Activated CD4-positive, alpha-beta T cell treated with anti-CD3 and anti-CD28 coated beads, Interleukin-2, amount 10 ng/mL, durations not matched to agents 7 days and 5 days (primary cell): Measurements from ENCODE around the gene CRIP2. TPM values are rescaled to one million over a fixed set of nuclear protein-coding genes. Genes with fewer than 3 reads are reported as not detected.

Experiments
- CTCF ChIA-PET: fragments of 350-600 bp; sonication (Branson Sonifier 250); formaldehyde crosslinking; loops from one replicate; lab custom pipeline; 2021; ENCODE audit warnings: antibody characterized with exemption; lab: Charles Lee
- POLR2A ChIA-PET: fragments of 350-600 bp; sonication (Branson Sonifier 250); formaldehyde crosslinking; loops from one replicate; lab custom pipeline; 2021; ENCODE audit warnings: antibody characterized with exemption; lab: Charles Lee
- DNase-seq: peaks from one replicate; pipeline ENCODE4 v3.0.0-alpha.2; 2020
- H3K27ac Mint-ChIP-seq: one replicate; pipeline ENCODE4 v1.8.0; 2021; ENCODE audit warnings: mild to moderate bottlenecking, moderate library complexity, mixed read lengths
- H3K27me3 Mint-ChIP-seq: one replicate; pipeline ENCODE4 v1.8.0; 2021; ENCODE audit warnings: mixed read lengths
- H3K36me3 Mint-ChIP-seq: one replicate; pipeline ENCODE4 v1.8.0; 2021; ENCODE audit warnings: low read depth, mixed read lengths
- H3K4me1 Mint-ChIP-seq: one replicate; pipeline ENCODE4 v1.8.0; 2021; ENCODE audit warnings: mixed read lengths
- H3K4me3 Mint-ChIP-seq: one replicate; pipeline ENCODE4 v1.8.0; 2021; ENCODE audit warnings: mild to moderate bottlenecking, moderate library complexity, mixed read lengths
- H3K9me3 Mint-ChIP-seq: one replicate; pipeline ENCODE4 v1.8.0; 2021; ENCODE audit warnings: mixed read lengths
- total RNA-seq, 2 experiments: library from RNA; stranded (reverse); gene quantifications; one replicate each; pipeline ENCODE4 v1.2.3, GENCODE V29; 2021

The CRIP2 gene
- total RNA-seq, 2 experiments from 2014 or later: 0.64 to 1.8 TPM

GRCh38 chr14:105436891-105437722 lies 37.5 kb upstream of the CRIP2 start:
- Mint-ChIP-seq H3K27ac (no peak overlapping the region), H3K36me3 (no peaks in the 10 kb centered on the region), H3K9me3 (no peaks in the 10 kb centered on the region), H3K4me3 (no peak overlapping the region), H3K4me1 (peaks cover 7% of the 10 kb centered on the region), H3K27me3 (no peaks in the 10 kb centered on the region)
- DNase-seq: no peak
- ChIA-PET POLR2A (no interaction called here), CTCF (interaction anchor here (1.2 kb wide), 1 partner anchor 16 kb away, joined by 3 read pairs; no protein-coding TSS in a partner anchor)

- POLR2A ChIA-PET: no interaction called here
- no peak for DNase-seq
- H3K9me3 Mint-ChIP-seq: no peaks in the 10 kb centered on the region
- no peaks in the 10 kb centered on the region for H3K36me3 Mint-ChIP-seq
- H3K4me3 Mint-ChIP-seq: no peak overlapping the region
- CTCF ChIA-PET: no interaction called here
- H3K4me1 Mint-ChIP-seq: peaks cover 7% of the 10 kb centered on the region
- no peak overlapping the region for H3K27ac Mint-ChIP-seq
- H3K27me3 Mint-ChIP-seq: no peaks in the 10 kb centered on the region
Observed at GRCh38 chr14:105437723-105438500, 36.7 kb upstream of the CRIP2 start.

- POLR2A ChIA-PET: no interaction called here
- H3K27ac Mint-ChIP-seq: no peak overlapping the region
- no peak for DNase-seq
Observed at GRCh38 chr14:105439179-105439578, 35.4 kb upstream of the CRIP2 start.

GRCh38 chr14:105439710-105440553 lies 34.7 kb upstream of the CRIP2 start:
- POLR2A ChIA-PET: no interaction called here
- Mint-ChIP-seq H3K4me1 (peaks cover 4% of the 10 kb centered on the region), H3K4me3 (no peak overlapping the region), H3K36me3 (no peaks in the 10 kb centered on the region), H3K27me3 (no peaks in the 10 kb centered on the region), H3K27ac (no peak overlapping the region), H3K9me3 (no peaks in the 10 kb centered on the region)
- no peak for DNase-seq
- CTCF ChIA-PET: no interaction called here

More at GRCh38 chr14:105439179-105439578, 35.4 kb upstream of the CRIP2 start:
- peaks cover 7% of the 10 kb centered on the region for H3K4me1 Mint-ChIP-seq
- H3K27me3 Mint-ChIP-seq: no peaks in the 10 kb centered on the region
- CTCF ChIA-PET: no interaction called here
- no peaks in the 10 kb centered on the region for H3K9me3 Mint-ChIP-seq
- H3K4me3 Mint-ChIP-seq: no peak overlapping the region
- no peaks in the 10 kb centered on the region for H3K36me3 Mint-ChIP-seq

GRCh38 chr14:105440554-105440900 lies 34.1 kb upstream of the CRIP2 start:
- ChIA-PET CTCF (no interaction called here), POLR2A (no interaction called here)
- peaks cover 2% of the 10 kb centered on the region for H3K4me1 Mint-ChIP-seq
- H3K9me3 Mint-ChIP-seq: no peaks in the 10 kb centered on the region
- no peak overlapping the region for H3K4me3 Mint-ChIP-seq
- no peaks in the 10 kb centered on the region for H3K27me3 Mint-ChIP-seq
- no peak for DNase-seq
- H3K36me3 Mint-ChIP-seq: no peaks in the 10 kb centered on the region
- no peak overlapping the region for H3K27ac Mint-ChIP-seq

GRCh38 chr14:105440992-105441391 lies 33.6 kb upstream of the CRIP2 start:
- H3K9me3 Mint-ChIP-seq: no peaks in the 10 kb centered on the region
- no peak for DNase-seq
- H3K27ac Mint-ChIP-seq: no peak overlapping the region
- H3K4me1 Mint-ChIP-seq: no peaks in the 10 kb centered on the region
- H3K4me3 Mint-ChIP-seq: no peak overlapping the region
- H3K36me3 Mint-ChIP-seq: no peaks in the 10 kb centered on the region
- no peaks in the 10 kb centered on the region for H3K27me3 Mint-ChIP-seq
- POLR2A ChIA-PET: no interaction called here
- CTCF ChIA-PET: no interaction called here

- Mint-ChIP-seq H3K36me3 (no peaks in the 10 kb centered on the region), H3K27me3 (no peaks in the 10 kb centered on the region), H3K4me1 (no peaks in the 10 kb centered on the region), H3K27ac (no peak overlapping the region), H3K4me3 (no peak overlapping the region), H3K9me3 (no peaks in the 10 kb centered on the region)
- ChIA-PET CTCF (interaction anchor here (1.2 kb wide), 1 partner anchor 8 kb away, joined by 3 read pairs; no protein-coding TSS in a partner anchor), POLR2A (no interaction called here)
- no peak for DNase-seq
Observed at GRCh38 chr14:105442125-105442524, 32.5 kb upstream of the CRIP2 start.

- H3K27ac Mint-ChIP-seq: no peak overlapping the region
- H3K4me3 Mint-ChIP-seq: no peak overlapping the region
- no peaks in the 10 kb centered on the region for H3K36me3 Mint-ChIP-seq
- H3K4me1 Mint-ChIP-seq: no peaks in the 10 kb centered on the region
- POLR2A ChIA-PET: no interaction called here
- H3K27me3 Mint-ChIP-seq: no peaks in the 10 kb centered on the region
- H3K9me3 Mint-ChIP-seq: no peaks in the 10 kb centered on the region
- CTCF ChIA-PET: interaction anchor here (1.2 kb wide), 1 partner anchor 7 kb away, joined by 3 read pairs; no protein-coding TSS in a partner anchor
- DNase-seq: no peak
Observed at GRCh38 chr14:105442834-105443233, 31.8 kb upstream of the CRIP2 start.

- ChIA-PET CTCF (no interaction called here), POLR2A (interaction anchor here (0.6 kb wide), 1 partner anchor 10 kb away, joined by 12 read pairs; no protein-coding TSS in a partner anchor)
- DNase-seq: no peak
- H3K27me3 Mint-ChIP-seq: no peaks in the 10 kb centered on the region
- no peaks in the 10 kb centered on the region for H3K9me3 Mint-ChIP-seq
- H3K4me3 Mint-ChIP-seq: no peak overlapping the region
- H3K36me3 Mint-ChIP-seq: no peaks in the 10 kb centered on the region
- H3K4me1 Mint-ChIP-seq: no peaks in the 10 kb centered on the region
- no peak overlapping the region for H3K27ac Mint-ChIP-seq
Observed at GRCh38 chr14:105444859-105445258, 29.8 kb upstream of the CRIP2 start.

- H3K36me3 Mint-ChIP-seq: no peaks in the 10 kb centered on the region
- POLR2A ChIA-PET: no interaction called here
- H3K4me3 Mint-ChIP-seq: no peak overlapping the region
- CTCF ChIA-PET: no interaction called here
- no peak overlapping the region for H3K27ac Mint-ChIP-seq
- DNase-seq: no peak
- H3K9me3 Mint-ChIP-seq: no peaks in the 10 kb centered on the region
- H3K4me1 Mint-ChIP-seq: no peaks in the 10 kb centered on the region
- no peaks in the 10 kb centered on the region for H3K27me3 Mint-ChIP-seq
Observed at GRCh38 chr14:105445290-105445689, 29.3 kb upstream of the CRIP2 start.

GRCh38 chr14:105445901-105446845 lies 28.4 kb upstream of the CRIP2 start:
- Mint-ChIP-seq H3K36me3 (no peaks in the 10 kb centered on the region), H3K9me3 (no peaks in the 10 kb centered on the region), H3K4me3 (no peak overlapping the region), H3K27me3 (no peaks in the 10 kb centered on the region), H3K27ac (no peak overlapping the region), H3K4me1 (no peaks in the 10 kb centered on the region)
- CTCF ChIA-PET: interaction anchor here (1.8 kb wide), 1 partner anchor 43 kb away, joined by 7 read pairs; no protein-coding TSS in a partner anchor
- POLR2A ChIA-PET: no interaction called here
- no peak for DNase-seq

GRCh38 chr14:105446971-105447370 lies 27.6 kb upstream of the CRIP2 start:
- Mint-ChIP-seq H3K27me3 (no peaks in the 10 kb centered on the region), H3K4me1 (no peaks in the 10 kb centered on the region), H3K9me3 (no peaks in the 10 kb centered on the region), H3K36me3 (no peaks in the 10 kb centered on the region), H3K27ac (no peak overlapping the region), H3K4me3 (no peak overlapping the region)
- ChIA-PET CTCF (interaction anchor here (1.6 to 1.8 kb wide), 3 partner anchors 12 to 76 kb away, joined by 5 to 7 read pairs (median 5); no protein-coding TSS in a partner anchor), POLR2A (no interaction called here)
- no peak for DNase-seq
